ENCODE data around the gene TFPT. TPM values are rescaled to one million over a fixed set of nuclear protein-coding genes. Genes with fewer than 3 reads are reported as not detected.
A peak's percentile ranks its signal among the peaks of the same experiment; 100 is the strongest.

TFPT gene
- polyA plus RNA-seq, 1 experiment, result 12.3 TPM

DNA sequence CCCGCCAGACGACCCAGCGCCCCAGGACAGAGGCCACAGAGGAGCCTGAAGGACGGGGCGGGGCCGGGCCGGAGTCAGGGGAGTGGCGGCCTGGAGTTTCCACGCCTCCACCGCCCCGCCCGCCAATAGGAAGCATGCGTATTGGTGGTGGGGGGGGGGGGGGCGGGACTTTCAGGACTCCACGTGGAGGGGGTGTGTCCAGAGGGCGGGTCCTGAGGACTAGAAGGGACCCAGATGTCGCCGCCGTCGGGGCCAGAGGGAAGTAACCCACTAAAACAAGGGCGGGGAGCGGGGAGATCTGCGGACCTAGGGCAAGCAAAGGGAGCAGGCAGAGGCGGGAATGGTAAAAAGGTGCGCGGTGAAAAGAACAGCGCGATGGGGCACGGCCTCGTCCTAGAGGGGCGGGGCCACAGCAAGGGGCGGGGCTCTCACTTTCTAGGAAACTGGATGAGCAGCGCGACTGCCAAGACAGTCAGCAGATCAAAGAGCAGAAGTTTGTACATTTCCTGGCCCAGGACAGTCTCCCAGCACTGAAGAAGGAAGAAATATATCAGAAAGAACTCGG is 46.9 kb upstream of the TFPT start:
- DNase-seq (ENCODE audit: low read depth, low spot score), result no peak
- Histone ChIP-seq H3K27ac (ENCODE audit: low read depth, low read length) (no peak overlapping the region), H3K4me3 (ENCODE audit: low read depth, low read length) (peak overlapping the region; percentile 60), H3K27me3 (ENCODE audit: control insufficient read depth, insufficient read depth, low read length) (no peaks in the 10 kb centered on the region), H3K9me3 (ENCODE audit: control insufficient read depth, insufficient read depth, low read length) (peaks cover 23% of the 10 kb centered on the region)
- ChIA-PET POLR2A (interaction anchor here (0.7 kb wide), 1 partner anchor 9 kb away, joined by 3 read pairs; no protein-coding TSS in a partner anchor), CTCF (no interaction called here)
- TF ChIP-seq, protein P1, sequence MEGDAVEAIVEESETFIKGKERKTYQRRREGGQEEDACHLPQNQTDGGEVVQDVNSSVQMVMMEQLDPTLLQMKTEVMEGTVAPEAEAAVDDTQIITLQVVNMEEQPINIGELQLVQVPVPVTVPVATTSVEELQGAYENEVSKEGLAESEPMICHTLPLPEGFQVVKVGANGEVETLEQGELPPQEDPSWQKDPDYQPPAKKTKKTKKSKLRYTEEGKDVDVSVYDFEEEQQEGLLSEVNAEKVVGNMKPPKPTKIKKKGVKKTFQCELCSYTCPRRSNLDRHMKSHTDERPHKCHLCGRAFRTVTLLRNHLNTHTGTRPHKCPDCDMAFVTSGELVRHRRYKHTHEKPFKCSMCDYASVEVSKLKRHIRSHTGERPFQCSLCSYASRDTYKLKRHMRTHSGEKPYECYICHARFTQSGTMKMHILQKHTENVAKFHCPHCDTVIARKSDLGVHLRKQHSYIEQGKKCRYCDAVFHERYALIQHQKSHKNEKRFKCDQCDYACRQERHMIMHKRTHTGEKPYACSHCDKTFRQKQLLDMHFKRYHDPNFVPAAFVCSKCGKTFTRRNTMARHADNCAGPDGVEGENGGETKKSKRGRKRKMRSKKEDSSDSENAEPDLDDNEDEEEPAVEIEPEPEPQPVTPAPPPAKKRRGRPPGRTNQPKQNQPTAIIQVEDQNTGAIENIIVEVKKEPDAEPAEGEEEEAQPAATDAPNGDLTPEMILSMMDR (IDR thresholded peaks at IDR 0.05; ENCODE audit: low read depth, low read length), result no peak

DNA sequence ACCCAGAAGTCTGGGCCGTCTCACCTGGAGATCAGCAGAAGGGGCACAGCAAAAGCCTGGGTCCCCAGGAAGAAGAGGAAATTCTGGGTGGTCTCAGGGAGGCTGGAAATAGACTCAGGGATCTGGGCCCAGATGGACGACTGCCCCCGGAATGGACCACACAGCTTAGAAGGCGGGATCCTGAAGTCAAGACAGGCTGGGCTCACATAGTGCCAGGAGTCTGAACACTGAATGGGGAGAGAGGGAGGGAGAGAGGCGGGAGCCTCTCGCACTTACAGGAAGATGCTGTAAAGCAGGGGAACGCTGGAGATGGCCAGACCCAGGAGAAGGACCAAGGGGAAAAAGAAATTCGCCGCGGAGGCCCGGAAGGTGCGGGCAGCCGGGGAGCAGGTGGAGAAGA is 45.4 kb upstream of the TFPT start:
- DNase-seq (ENCODE audit: low read depth, low spot score), result no peak
- H3K27me3 ChIP-seq (ENCODE audit: control insufficient read depth, insufficient read depth, low read length), result no peaks in the 10 kb centered on the region
- POLR2A ChIA-PET, result interaction anchor here (1.0 to 2.5 kb wide), 3 partner anchors 22 to 28 kb away, joined by 3 to 16 read pairs (median 5); partner anchors contain the start of genes CNOT3 and MBOAT7
- peak overlapping the region; percentile 97 for H3K27ac ChIP-seq (ENCODE audit: low read depth, low read length)
- H3K4me3 ChIP-seq (ENCODE audit: low read depth, low read length), result peak overlapping the region; percentile 77
- TF ChIP-seq, protein P1 (IDR thresholded peaks at IDR 0.05; ENCODE audit: low read depth, low read length), result no peak
- CTCF ChIA-PET, result interaction anchor here (1.3 kb wide), 1 partner anchor 9 kb away, joined by 3 read pairs; no protein-coding TSS in a partner anchor
- H3K9me3 ChIP-seq (ENCODE audit: control insufficient read depth, insufficient read depth, low read length), result peaks cover 23% of the 10 kb centered on the region

DNA sequence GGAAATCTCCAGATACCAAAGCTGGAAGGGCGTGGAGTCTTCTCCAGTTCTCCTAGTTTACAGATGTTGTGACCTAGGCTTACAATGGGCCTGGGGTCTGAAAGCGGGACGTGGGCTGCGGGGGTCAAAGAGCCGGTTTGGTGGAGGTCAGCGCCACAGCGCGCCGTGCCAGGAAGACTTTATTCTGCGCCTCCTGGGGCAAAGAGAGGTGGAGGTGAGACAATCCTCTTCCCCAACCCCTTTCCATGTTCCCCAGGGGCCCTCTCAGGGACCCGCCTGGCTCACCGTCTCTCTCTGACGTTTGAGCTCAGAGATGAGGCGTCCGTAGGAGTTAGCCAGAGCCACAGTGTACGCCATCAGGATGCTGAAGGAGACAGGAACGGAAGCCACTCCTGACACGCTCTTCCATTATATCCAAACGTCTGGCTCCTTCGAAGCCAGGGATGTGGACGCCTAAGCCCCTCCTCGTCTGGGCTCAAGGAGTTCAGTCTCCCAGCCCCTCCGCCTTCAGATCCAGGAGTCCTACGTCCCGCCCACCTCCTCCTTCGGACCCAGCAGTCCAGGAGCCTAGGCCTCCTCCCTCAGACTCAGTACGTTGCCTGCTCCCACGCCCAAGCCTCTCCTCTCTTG is 44.8 kb upstream of the TFPT start:
- H3K27ac ChIP-seq (ENCODE audit: low read depth, low read length), result peak overlapping the region; percentile 97
- no peak for DNase-seq (ENCODE audit: low read depth, low spot score)
- H3K4me3 ChIP-seq (ENCODE audit: low read depth, low read length), result peak overlapping the region; percentile 77
- ChIA-PET POLR2A (interaction anchor here (1.0 to 2.5 kb wide), 6 partner anchors 8 to 40 kb away, joined by 3 to 16 read pairs (median 6); partner anchors contain the start of genes CNOT3, MBOAT7 and RPS9), CTCF (interaction anchor here (0.7 to 1.3 kb wide), 3 partner anchors 10 to 28 kb away, joined by 3 read pairs; no protein-coding TSS in a partner anchor)
- TF ChIP-seq, protein P1 (IDR thresholded peaks at IDR 0.05; ENCODE audit: low read depth, low read length), result no peak
- no peaks in the 10 kb centered on the region for H3K27me3 ChIP-seq (ENCODE audit: control insufficient read depth, insufficient read depth, low read length)
- H3K9me3 ChIP-seq (ENCODE audit: control insufficient read depth, insufficient read depth, low read length), result peaks cover 18% of the 10 kb centered on the region

DNA sequence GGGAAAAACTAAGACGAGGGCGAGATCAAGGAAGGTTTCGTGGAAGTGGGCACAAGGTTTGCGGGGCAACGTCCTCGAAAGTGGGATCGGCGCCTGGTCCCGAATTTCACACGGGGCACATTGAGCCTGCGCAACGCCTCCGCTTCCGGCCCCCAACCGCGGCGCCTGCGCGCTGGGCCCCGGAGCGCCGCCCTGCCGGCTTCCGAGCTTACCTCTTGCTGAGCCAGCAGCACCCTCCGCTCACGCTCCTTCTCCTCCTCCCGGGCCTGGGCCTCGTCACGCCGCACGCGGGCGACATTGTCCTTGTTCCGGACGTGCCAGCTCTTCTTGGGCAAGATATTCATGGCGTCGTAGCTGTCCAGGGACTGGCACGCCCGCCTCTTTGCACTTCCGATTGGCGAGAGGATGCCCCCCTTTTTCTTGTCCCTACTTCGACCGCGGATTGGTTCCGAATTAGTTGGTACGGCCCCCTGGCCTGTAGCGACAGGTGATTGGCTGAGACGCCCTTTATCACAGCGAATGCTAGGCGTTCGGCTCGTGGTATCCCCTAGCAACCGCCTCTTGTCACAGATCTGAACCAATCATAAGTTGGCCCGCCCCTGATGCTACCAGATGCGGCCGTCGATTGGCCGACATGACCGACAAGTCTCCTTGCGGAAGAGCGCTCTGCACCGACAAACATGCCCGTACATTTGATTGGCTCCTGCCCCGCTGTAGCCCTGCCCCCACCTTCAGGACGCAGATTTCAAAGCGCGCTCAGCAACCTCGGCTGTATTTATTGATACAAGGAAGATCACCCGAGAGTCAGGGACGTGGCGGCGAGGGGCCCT is 44.1 kb upstream of the TFPT start, which contains the start of gene LENG1:
TSS of gene LENG1 (minus strand) at position 370 of the 830 bp plus-strand sequence. CDS start at position 344, 26 bp downstream.
- TF ChIP-seq, protein P1 (IDR thresholded peaks at IDR 0.05; ENCODE audit: low read depth, low read length), result peak; percentile 31
- peaks cover 11% of the 10 kb centered on the region; the same call in 1 of the 2 replicates for H3K9me3 ChIP-seq (ENCODE audit: control insufficient read depth, insufficient read depth, low read length)
- peak within 1 kb of the TSS; percentile 97 for H3K4me3 ChIP-seq (ENCODE audit: low read depth, low read length)
- CTCF ChIA-PET, result interaction anchor here (0.7 to 1.7 kb wide), 4 partner anchors 10 to 29 kb away, joined by 3 to 6 read pairs (median 4); partner anchors contain the start of genes CNOT3 and TMC4
- peak within 1 kb of the TSS; percentile 97 for H3K27ac ChIP-seq (ENCODE audit: low read depth, low read length)
- POLR2A ChIA-PET, result interaction anchor here (0.9 to 2.5 kb wide), 9 partner anchors 9 to 289 kb away, joined by 3 to 16 read pairs (median 5); partner anchors contain the start of genes CNOT3, LENG8, MBOAT7 and PRPF31
- DNase-seq (ENCODE audit: low read depth, low spot score), result peak; percentile 100
- H3K27me3 ChIP-seq (ENCODE audit: control insufficient read depth, insufficient read depth, low read length), result no peaks in the 10 kb centered on the region

All from AG04450 (cell line).